Neuronal stem cell (in vitro differentiated cells): ENCODE data around the gene ATP8A2.
A peak's percentile ranks its signal among the peaks of the same experiment; 100 is the strongest.

Experiments used
- DNase-seq: peaks from one replicate; pipeline ENCODE4 v3.0.0-alpha.2; 2013; ENCODE audit warnings: low spot score
- H2AFZ ChIP-seq: one replicate; pipeline ENCODE4 v1.6.1; 2013; ENCODE audit warnings: mild to moderate bottlenecking, low read length, inconsistent platforms
- H2AK5ac ChIP-seq: 2 replicates; pipeline ENCODE4 v1.6.1; 2013; ENCODE audit warnings: low read depth, mild to moderate bottlenecking, inconsistent platforms, low read length, moderate library complexity, mixed read lengths
- H2BK120ac ChIP-seq: 2 replicates; pipeline ENCODE4 v1.6.1; 2013; ENCODE audit warnings: low read depth, mild to moderate bottlenecking, inconsistent platforms, low read length, moderate library complexity, mixed read lengths
- H2BK12ac ChIP-seq: one replicate; pipeline ENCODE4 v1.6.1; 2013; ENCODE audit warnings: low read length, inconsistent platforms
- H2BK15ac ChIP-seq: 2 replicates; pipeline ENCODE4 v1.6.1; 2013; ENCODE audit warnings: mild to moderate bottlenecking, low read length, inconsistent platforms, mixed read lengths
- H2BK5ac ChIP-seq: one replicate; pipeline ENCODE4 v1.6.1; 2013; ENCODE audit warnings: inconsistent platforms, mild to moderate bottlenecking, low read length, moderate library complexity
- H3K14ac ChIP-seq: one replicate; pipeline ENCODE4 v1.6.1; 2013; ENCODE audit warnings: low read length, inconsistent platforms
- H3K18ac ChIP-seq: 2 replicates; pipeline ENCODE4 v1.6.1; 2013; ENCODE audit warnings: low read length, inconsistent platforms
- H3K23ac ChIP-seq: 2 replicates; pipeline ENCODE4 v1.6.1; 2013; ENCODE audit warnings: low read depth, mild to moderate bottlenecking, mixed read lengths, low read length, inconsistent platforms; ENCODE audit not compliant: poor library complexity
- H3K27ac ChIP-seq: replicated peaks from 3 replicates; pipeline ENCODE4 v1.5.1; 2013; ENCODE audit warnings: low read length, inconsistent platforms
- H3K27me3 ChIP-seq, 3 experiments: 2 replicates each; pipeline ENCODE4 v1.6.1; 2013; ENCODE audit warnings: low read length in 3 of 3, mild to moderate bottlenecking in 2 of 3, inconsistent platforms in 1 of 3, low read depth in 1 of 3, mixed read lengths in 1 of 3, moderate library complexity in 1 of 3; ENCODE audit not compliant: control insufficient read depth in 3 of 3, insufficient read depth in 3 of 3
- H3K36me3 ChIP-seq, 2 donors: replicated peaks in 1 of 2; 2 replicates each; pipeline ENCODE4 v1.6.1; 2013; ENCODE audit warnings: low read length in 2 of 2; ENCODE audit not compliant: control insufficient read depth in 2 of 2, insufficient read depth in 2 of 2
- H3K4ac ChIP-seq: 2 replicates; pipeline ENCODE4 v1.6.1; 2013; ENCODE audit warnings: inconsistent platforms, mild to moderate bottlenecking, low read length, moderate library complexity
- H3K4me1 ChIP-seq, 2 donors: 1 replicate in 1 of 2; 2 replicates in 1 of 2; pipeline ENCODE4 v1.6.1; 2013; ENCODE audit warnings: low read length in 2 of 2, low read depth in 1 of 2; ENCODE audit not compliant: control insufficient read depth in 2 of 2, insufficient read depth in 1 of 2
- H3K4me2 ChIP-seq: one replicate; pipeline ENCODE4 v1.6.1; 2013; ENCODE audit warnings: mild to moderate bottlenecking, low read length, inconsistent platforms; ENCODE audit not compliant: insufficient read depth, poor library complexity, severe bottlenecking
- H3K4me3 ChIP-seq, 2 donors: 2 replicates each; pipeline ENCODE4 v1.5.1; 2013; ENCODE audit warnings: low read length in 2 of 2, mild to moderate bottlenecking in 2 of 2, inconsistent platforms in 1 of 2, moderate library complexity in 1 of 2
- H3K79me1 ChIP-seq: one replicate; pipeline ENCODE4 v1.6.1; 2013; ENCODE audit warnings: low read depth, mild to moderate bottlenecking, inconsistent platforms, low read length, moderate library complexity
- H3K9ac ChIP-seq: one replicate; pipeline ENCODE4 v1.6.1; 2013; ENCODE audit warnings: mild to moderate bottlenecking, low read depth, low read length, inconsistent platforms; ENCODE audit not compliant: poor library complexity
- H3K9me3 ChIP-seq, 2 donors: replicated peaks in 1 of 2; 2 replicates each; pipeline versions ENCODE3 to v1.6.1; 2013; ENCODE audit warnings: low read length in 2 of 2, mild to moderate bottlenecking in 2 of 2, inconsistent platforms in 1 of 2, low read depth in 1 of 2, mixed read lengths in 1 of 2, moderate library complexity in 1 of 2; ENCODE audit not compliant: control insufficient read depth in 2 of 2, insufficient read depth in 1 of 2
- H4K8ac ChIP-seq: one replicate; pipeline ENCODE4 v1.6.1; 2013; ENCODE audit warnings: low read depth, mild to moderate bottlenecking, inconsistent platforms, low read length, moderate library complexity
- H4K91ac ChIP-seq: one replicate; pipeline ENCODE4 v1.6.1; 2013; ENCODE audit warnings: low read length, low read depth, mild to moderate bottlenecking, inconsistent platforms; ENCODE audit not compliant: poor library complexity
- WGBS, 2 donors: extraction: QIAGEN DNeasy Blood & Tissue Kit; methylation state at CpG; one replicate each; pipeline ENCODE4 v1.1.7; 2013; ENCODE audit warnings: missing lambda C conversion rate in 2 of 2, mixed read lengths in 1 of 2; ENCODE audit not compliant: insufficient read length in 2 of 2, insufficient replicate concordance in 1 of 2; ENCODE audit errors: extremely low coverage in 2 of 2; 5-methylcytosine and 5-hydroxymethylcytosine counted together

Gene ATP8A2

GRCh38 chr13:26060357-26060756 is 688.6 kb downstream of the ATP8A2 start:
- H3K27me3 ChIP-seq, result peaks cover 0 to 6% (median 0%) of the 10 kb centered on the region in 3 experiments
- no peak for DNase-seq
- H3K14ac ChIP-seq, result no peak overlapping the region
- H3K27ac ChIP-seq, result no peak overlapping the region
- no peaks in the 10 kb centered on the region for H3K79me1 ChIP-seq
- no peak overlapping the region for H2BK12ac ChIP-seq
- H3K4me1 ChIP-seq, result peaks cover 0 to 2% of the 10 kb centered on the region in 2 donors
- H3K23ac ChIP-seq, result no peak overlapping the region
- no peak overlapping the region for H2BK15ac ChIP-seq
- H3K4me2 ChIP-seq, result no peak overlapping the region
- no peak overlapping the region for H3K18ac ChIP-seq
- H3K9ac ChIP-seq, result no peak overlapping the region
- H3K9me3 ChIP-seq, result no peaks in the 10 kb centered on the region
- H3K4ac ChIP-seq, result no peak overlapping the region
- H3K4me3 ChIP-seq, result no peak overlapping the region
- no peak overlapping the region for H2BK5ac ChIP-seq
- no CpG with 5 or more reads among the region's 4 CpGs for WGBS, 2 donors
- H4K8ac ChIP-seq, result no peak overlapping the region
- no peaks in the 10 kb centered on the region for H3K36me3 ChIP-seq
- H4K91ac ChIP-seq, result no peak overlapping the region
- H2AFZ ChIP-seq, result no peak overlapping the region
- H2AK5ac ChIP-seq, result no peak overlapping the region
- H2BK120ac ChIP-seq, result no peak overlapping the region

GRCh38 chr13:26061256-26061655 is 689.5 kb downstream of the ATP8A2 start:
- no peak overlapping the region for H3K23ac ChIP-seq
- no peak overlapping the region for H2BK5ac ChIP-seq
- no peak for DNase-seq
- peaks cover 0 to 2% of the 10 kb centered on the region in 2 donors for H3K4me1 ChIP-seq
- H2BK15ac ChIP-seq, result no peak overlapping the region
- H2AK5ac ChIP-seq, result no peak overlapping the region
- no peak overlapping the region for H3K4ac ChIP-seq
- no peak overlapping the region for H3K27ac ChIP-seq
- H3K36me3 ChIP-seq, result no peaks in the 10 kb centered on the region
- H2BK12ac ChIP-seq, result no peak overlapping the region
- no peak overlapping the region for H4K8ac ChIP-seq
- no peak overlapping the region for H3K14ac ChIP-seq
- no peak overlapping the region for H3K4me2 ChIP-seq
- no peak overlapping the region for H2AFZ ChIP-seq
- H3K18ac ChIP-seq, result no peak overlapping the region
- peaks cover 0 to 4% (median 0%) of the 10 kb centered on the region in 3 experiments for H3K27me3 ChIP-seq
- H3K9ac ChIP-seq, result no peak overlapping the region
- H3K9me3 ChIP-seq, result no peaks in the 10 kb centered on the region
- H3K4me3 ChIP-seq, result no peak overlapping the region
- no peak overlapping the region for H2BK120ac ChIP-seq
- H4K91ac ChIP-seq, result no peak overlapping the region
- WGBS, 2 donors, result no CpG with 5 or more reads among the region's 5 CpGs
- H3K79me1 ChIP-seq, result no peaks in the 10 kb centered on the region

DNA sequence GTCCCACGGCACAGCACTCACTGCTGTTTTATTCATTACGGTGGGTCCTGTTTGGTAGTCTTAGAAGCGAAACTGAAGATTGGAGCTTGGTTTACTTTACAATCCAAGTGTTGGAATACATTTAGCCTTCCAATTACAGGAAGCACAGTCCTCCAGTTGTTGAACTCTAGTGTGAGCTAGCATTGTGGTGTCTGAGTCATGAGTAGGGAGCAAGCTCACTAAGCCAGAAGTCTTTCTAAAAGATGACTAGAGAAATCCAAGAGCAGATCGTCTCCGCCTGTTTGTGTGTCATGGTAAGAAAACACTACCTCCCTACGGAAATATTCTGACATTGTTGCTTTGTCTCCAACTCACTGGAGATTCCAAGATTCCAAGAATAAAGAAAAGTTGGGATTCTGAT is 690.2 kb downstream of the ATP8A2 start:
- no peak overlapping the region for H2AFZ ChIP-seq
- no peak overlapping the region for H2BK5ac ChIP-seq
- H2AK5ac ChIP-seq, result no peak overlapping the region
- DNase-seq, result no peak
- H3K9me3 ChIP-seq, result no peaks in the 10 kb centered on the region
- peaks cover 0 to 4% (median 0%) of the 10 kb centered on the region in 3 experiments for H3K27me3 ChIP-seq
- H3K4me1 ChIP-seq, result peaks cover 0 to 2% of the 10 kb centered on the region in 2 donors
- H3K36me3 ChIP-seq, result no peaks in the 10 kb centered on the region
- no peaks in the 10 kb centered on the region for H3K79me1 ChIP-seq
- no peak overlapping the region for H4K91ac ChIP-seq
- no peak overlapping the region for H4K8ac ChIP-seq
- no peak overlapping the region for H3K23ac ChIP-seq
- no peak overlapping the region for H3K4me2 ChIP-seq
- no CpG with 5 or more reads among the region's 6 CpGs for WGBS, 2 donors
- no peak overlapping the region for H3K14ac ChIP-seq
- H3K4me3 ChIP-seq, result no peak overlapping the region
- H3K27ac ChIP-seq, result no peak overlapping the region
- H3K9ac ChIP-seq, result no peak overlapping the region
- H2BK120ac ChIP-seq, result no peak overlapping the region
- no peak overlapping the region for H3K4ac ChIP-seq
- no peak overlapping the region for H2BK15ac ChIP-seq
- no peak overlapping the region for H3K18ac ChIP-seq
- H2BK12ac ChIP-seq, result no peak overlapping the region

GRCh38 chr13:26062853-26063444 is 691.2 kb downstream of the ATP8A2 start:
- Histone ChIP-seq H2BK5ac (no peak overlapping the region), H2BK12ac (no peak overlapping the region), H3K27ac (no peak overlapping the region), H3K4ac (no peak overlapping the region), H2BK120ac (no peak overlapping the region), H3K14ac (no peak overlapping the region), H2AK5ac (no peak overlapping the region), H3K18ac (no peak overlapping the region), H4K8ac (no peak overlapping the region), H3K36me3 (no peaks in the 10 kb centered on the region), H3K79me1 (no peaks in the 10 kb centered on the region), H3K4me1 (peaks cover 0 to 2% of the 10 kb centered on the region in 2 donors), H3K4me2 (no peak overlapping the region), H3K4me3 (no peak overlapping the region), H2BK15ac (no peak overlapping the region), H3K27me3 (peaks cover 0 to 4% (median 0%) of the 10 kb centered on the region in 3 experiments), H3K9ac (no peak overlapping the region), H4K91ac (no peak overlapping the region), H3K23ac (no peak overlapping the region), H2AFZ (no peak overlapping the region), H3K9me3 (no peaks in the 10 kb centered on the region)
- DNase-seq, result peak; percentile 45
- no CpG with 5 or more reads among the region's 5 CpGs for WGBS, 2 donors
